HG03064 (cell line): ENCODE results near the gene SLC4A8.

Experiments
- ATAC-seq: cut with Tn5 transposase; IDR thresholded peaks from one replicate; pipeline ENCODE4 v1.9.1; 2021; ENCODE audit warnings: low read depth; ENCODE audit not compliant: unreplicated experiment

SLC4A8 gene

DNA sequence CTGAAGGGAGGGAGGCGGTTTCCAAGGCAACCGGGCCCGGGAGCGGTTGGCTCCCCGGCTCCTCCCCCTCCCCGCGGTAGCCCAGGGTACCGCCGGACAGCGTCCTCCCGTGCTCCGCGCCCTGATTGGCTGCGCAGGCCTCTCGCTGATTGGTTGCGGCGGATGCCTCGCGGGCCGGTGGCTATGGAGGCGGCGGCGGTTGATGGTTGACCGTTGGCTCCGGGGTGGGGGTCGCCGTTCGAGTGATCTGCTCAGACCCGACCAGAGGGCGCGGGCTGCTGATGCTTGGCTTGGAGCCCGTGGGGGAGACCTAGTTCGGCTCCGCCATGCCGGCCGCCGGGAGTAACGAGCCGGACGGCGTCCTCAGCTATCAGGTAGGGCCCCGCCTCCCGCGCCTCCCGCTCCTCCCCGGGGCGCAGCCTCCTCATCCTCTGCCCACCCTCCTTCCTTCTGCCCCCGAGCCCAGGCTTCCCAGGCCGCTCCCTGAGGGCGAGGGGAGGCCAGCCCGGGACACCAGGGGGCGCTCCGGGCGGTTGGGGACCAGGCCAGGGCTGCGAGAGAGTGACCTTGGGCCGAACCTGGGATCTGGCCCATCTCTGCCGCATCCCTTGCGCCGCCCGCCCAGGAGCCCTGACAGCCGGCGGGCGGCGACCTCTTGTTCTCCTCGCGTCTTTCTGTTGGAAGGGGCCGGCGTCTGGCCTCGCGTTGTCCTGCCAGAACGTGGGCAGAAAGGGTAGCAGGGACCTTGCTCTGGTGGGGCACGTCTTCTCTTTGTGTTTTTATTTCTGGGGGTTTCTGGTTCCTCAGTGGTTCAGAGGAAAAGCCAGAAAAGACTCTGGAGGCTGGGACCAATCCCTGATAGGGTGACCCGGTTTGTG is at the start of gene SLC4A8:
Gene SLC4A8 (plus strand): TSS at position 170 of the 878 bp plus-strand sequence. CDS start 157 bp downstream, at position 327.
- peak; percentile 81 for ATAC-seq

DNA sequence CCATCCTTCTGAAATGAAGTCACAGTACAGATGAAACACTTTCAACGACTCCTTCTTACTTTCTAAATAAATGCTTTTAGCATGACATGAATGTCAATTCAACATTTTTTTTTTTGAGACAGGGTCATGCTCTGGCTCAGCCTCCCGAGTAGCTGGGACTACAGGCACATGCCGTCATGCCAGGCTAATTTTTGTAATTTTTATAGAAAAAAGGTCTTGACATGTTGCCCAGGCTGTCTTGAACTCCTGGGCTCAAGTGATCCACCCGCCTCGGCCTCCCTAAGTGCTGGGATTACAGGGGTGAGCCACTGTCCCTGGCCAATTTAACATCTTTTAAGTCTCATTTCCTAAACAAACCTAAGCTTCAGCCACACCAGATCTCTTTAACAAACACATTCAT is 49.8 kb upstream of the SLC4A8 start:
- ATAC-seq = no peak

DNA sequence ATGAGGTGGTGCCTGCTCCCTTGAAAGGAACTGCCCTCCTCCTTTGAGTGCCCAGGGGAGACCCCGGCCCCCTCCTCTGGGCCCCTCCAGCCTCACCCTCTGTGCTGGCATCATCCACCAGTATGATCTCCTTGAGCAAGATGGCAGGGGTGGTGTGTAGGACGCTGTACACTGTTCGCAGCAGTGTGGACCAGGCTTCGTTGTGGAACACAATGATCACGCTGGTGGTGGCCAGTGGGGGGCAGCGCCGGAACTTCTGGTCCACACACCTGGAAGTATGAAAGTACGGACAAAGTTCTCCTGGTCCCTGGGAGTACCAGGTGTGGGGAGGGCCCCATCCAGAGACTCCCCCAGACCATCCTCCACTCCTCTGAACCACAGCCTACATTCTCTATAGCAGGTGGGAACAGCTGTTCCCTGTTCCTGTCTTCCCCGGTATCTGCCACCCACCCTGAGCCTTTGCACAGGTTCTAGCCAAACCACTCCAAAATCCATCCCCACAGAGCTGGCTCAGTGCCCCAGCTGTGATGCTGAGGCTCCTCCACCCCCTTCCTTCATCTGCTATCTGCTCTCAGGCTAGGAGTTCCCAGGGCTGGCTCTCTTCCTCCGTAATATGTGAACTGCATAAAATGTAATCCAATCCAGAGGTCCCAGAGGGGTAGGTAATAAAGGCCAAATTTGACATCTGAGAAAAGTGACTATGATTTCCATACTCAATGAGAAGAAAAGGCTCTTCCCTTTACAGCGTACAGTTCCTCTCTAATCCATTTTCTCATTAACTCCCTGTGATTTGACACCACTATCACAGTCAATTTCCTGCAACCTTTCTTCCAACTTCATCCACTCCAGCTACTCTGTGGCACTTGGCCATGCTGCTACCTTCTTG is 47.3 kb upstream of the SLC4A8 start:
- no peak for ATAC-seq

DNA sequence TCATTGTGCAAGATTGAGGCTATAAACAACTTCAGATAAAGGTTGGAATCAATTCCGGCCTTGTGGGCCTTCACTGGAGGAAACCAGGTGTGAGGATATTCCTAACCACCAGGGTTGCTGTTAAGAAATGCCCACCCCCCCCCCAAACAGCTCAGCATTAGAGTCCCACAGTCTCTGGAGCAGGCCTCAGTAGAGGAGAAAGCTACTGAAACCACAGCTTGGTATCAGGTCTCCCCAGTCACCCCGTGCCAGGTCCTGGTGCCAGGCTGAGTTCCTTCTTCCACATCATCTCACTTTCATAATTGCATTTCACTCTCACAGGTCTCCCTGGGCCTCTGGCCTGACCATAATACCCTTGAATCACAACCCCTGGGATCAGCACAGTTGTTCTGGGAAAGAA is 45.9 kb upstream of the SLC4A8 start:
- ATAC-seq = no peak

DNA sequence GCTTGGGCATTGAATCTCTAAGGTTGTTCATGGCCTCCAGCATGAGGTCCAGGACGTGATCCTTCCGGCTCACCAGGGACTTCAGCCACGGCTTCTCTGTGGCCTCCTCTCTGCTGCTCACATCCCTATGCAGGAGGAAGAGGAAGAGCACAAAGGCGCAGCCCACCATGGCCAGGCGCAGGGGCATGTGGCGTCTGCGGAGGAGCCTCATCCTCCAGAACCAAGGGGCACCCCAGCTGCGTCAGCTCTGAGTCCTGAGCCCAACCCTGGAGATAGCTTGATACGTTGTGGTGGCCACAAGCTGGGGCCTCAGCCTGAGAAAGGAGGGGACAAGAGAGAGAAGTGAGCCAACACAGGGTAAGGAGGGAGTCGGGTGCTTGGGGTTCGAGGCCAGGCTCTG is 45.1 kb upstream of the SLC4A8 start:
- no peak for ATAC-seq

DNA sequence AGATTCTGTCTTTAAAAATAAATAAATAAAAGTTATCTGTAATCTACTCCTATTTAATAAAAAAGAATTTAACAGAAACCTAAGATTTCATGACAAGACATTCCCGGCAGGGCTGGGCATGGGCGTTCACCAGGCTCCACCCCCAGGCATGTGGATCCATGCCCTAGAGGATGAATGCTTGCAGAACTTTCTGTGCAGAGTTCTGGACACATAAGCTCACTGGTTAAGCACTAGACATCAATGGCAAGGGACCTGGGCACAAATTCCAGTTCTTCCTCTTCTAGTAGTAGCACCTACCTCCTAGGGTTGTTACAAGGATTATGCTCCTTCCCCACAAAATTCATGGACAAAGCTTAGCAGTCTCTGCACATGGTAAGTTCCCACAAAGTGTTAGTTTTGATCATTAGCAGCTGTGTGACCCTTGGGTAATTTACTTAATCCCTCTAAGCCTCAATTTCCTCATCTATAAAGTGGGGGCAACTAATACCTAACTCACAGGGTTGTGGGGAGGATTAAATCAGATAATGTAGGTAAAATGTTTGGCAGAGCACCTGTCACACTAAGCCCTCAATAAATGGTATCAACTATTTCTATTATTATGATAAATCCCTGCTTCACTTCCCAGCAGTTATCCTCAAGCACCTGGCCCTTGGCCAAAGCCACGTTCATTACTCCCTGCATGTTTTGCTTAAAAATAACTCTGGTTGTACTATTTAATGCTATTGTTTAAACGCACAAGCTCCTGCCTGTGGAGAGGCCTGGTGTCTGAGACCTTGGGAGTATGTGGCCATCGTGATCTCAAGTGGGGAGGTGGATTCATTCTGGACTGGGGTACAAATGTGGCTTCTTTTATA is 43.2 kb upstream of the SLC4A8 start:
- ATAC-seq = no peak

DNA sequence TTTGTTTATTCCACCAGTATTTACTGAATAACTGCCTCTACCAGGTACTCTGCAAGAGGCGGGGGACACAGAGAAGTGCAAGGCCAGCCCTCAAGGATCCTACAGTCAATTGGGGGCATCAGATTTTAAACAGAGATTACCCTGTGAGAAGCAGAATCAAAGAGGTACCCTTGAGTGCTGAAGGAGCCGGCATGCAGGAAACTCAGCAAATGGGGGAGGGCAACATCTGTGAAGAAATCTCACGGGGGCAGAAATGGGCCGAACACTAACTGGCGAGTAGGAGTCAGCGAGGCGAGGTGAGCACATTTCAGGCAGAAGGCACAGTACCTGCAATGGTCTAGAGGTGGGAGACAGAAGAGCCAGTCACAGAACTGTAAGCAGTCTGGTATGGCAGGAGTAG is 42.5 kb upstream of the SLC4A8 start:
- no peak for ATAC-seq

DNA sequence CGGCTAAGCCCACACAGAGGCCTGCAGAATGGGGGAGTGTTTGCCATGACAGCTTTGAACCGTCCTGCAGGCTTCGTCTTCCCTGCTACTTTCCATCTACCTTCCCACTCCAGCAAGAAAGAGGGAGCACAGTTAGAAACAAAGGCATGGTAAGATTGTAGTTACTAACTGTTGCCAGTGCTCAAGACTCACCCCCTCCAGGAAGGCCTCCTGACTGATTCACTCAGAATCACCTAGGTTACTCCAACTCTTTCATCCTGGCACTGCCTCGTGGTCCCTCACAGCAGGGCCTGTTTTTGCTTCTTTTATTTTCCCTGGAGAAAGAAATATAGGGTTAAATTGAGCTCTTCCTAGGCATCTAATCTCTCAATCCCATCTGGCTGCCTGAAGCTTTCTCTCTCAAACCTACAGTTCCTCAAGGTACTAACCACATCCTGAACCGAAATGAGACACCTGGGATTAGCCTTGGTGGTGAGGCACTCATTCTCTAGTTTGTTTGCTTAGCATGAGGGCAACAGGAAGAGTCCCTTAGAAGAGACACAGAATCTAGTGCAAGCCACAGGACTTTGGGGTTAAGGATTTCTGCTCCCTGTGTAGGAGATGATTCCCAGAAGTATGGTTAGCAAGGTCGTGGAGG is 41.2 kb upstream of the SLC4A8 start:
- no peak for ATAC-seq

DNA sequence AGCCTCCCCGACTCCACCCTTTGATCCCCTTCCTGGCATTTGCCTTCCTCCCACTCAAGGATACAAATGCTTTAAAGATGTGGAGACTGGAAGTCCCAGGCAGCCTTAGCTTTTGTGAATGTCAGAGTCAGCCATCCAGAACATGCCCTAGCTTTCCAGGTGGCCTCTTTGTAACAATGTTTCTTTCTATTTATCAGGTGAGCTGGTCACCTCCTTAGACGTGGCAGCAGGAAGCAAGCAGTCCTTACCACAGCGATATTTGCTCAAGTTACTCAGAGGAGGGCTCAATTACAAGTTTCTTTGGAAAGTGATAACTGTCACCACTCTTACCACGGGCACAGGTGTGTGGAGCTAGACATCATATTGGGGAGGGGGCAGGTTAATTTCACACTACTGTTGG is 38.3 kb upstream of the SLC4A8 start:
- no peak for ATAC-seq

DNA sequence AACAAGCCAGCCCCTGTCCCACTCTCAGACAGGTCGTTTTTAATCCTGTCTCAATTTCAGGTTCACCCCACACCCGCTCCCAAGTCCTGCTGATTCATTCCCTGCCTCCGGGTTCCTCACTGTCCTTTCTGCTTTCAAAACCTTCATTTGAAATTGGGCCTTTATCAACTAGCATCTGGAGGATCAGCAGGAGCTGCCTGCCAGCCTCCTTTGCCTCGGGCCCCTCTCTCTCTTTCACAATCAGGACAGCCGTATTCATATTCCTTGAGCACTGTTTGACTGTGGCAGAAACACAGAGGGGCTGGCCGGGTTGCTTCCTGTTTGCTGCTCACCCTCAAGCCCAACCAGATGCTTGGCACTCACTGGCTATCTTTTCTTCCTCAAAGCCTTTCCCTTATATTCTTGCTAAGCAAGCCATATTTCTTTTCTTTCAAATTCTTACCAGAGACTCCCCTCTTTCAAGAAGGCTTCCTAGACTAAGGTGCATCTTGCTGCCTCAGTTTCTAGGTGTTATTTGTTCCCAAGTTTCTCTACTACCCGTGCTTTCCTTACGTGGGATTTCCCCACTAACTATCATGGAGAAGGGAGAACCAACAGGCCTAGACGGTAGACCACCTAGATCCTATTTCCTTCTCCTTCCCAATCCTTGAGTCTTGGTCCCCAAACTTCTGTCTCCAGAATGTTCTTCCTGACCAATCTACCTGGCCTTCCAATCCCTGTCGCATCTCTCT is 36.4 kb upstream of the SLC4A8 start:
- no peak for ATAC-seq

DNA sequence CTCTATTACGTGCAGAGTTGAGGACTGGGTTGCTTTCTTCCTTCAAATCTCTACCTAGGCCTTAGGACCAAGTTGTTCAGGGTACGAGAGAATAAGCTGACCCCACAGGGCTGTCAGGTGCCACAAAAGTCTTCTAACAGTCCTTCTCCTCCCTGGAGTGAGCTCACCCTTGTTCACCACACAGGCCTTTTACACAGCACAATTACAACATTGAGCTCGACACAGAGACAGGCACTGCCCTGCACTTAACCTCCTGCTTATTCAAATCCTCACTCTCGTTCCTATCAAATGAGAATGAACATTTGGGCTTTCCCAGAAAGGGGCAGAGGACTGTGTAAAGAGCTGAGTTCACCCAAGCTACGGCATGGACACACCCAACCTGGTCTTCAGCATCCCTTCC is 35.8 kb upstream of the SLC4A8 start:
- ATAC-seq = no peak

DNA sequence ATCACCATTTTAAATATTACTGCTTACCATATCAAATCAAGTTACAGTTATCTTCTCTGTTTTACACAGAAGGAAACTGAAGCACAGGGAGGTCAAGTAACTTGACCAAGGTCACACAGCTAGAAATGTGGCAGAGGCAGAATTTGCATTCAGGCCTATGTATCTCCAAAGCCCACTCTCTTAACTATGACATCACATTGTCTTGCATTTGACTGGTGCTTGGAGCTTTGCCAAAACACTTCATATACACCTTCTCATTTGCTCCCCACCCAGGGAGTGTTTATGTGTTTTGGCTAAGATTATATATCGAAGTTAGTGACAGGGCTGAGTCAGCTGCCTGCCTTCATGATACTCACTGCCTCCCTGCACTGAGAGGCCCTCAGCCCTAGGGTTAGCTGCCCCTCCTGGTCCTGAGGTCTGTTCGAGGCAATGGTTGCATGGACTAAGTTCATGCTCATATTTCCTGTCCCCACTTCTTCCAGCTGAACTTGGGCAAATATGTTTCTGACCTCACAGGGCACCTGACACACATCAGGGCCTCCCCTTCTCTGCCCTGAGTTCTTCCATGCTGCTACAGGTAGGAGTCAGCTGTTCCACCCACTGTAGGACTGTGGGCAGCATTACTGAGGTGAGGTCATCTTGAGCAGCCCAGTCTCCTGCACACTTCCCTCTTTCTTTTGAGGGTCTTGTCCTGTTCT is 35.2 kb upstream of the SLC4A8 start:
- ATAC-seq = no peak

DNA sequence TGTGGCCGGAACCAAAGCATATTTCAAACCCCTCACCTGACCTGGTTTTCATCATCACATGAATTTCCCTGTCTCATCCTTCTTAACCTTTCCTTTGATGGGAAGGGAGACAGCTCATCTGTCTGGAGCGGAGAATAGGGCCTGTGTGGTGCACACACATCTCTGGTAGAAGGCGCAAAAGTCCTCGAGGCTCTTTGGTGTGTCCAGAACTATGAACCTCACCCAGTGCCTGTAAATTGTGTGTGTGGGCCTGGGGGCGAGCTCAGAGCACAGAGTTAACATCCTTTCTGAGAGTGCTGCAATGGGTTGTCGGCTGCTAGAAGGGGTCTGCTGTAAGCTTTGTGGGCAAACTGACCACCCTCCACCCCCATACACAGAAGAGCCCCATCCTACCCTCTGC is 34.2 kb upstream of the SLC4A8 start:
- no peak for ATAC-seq

DNA sequence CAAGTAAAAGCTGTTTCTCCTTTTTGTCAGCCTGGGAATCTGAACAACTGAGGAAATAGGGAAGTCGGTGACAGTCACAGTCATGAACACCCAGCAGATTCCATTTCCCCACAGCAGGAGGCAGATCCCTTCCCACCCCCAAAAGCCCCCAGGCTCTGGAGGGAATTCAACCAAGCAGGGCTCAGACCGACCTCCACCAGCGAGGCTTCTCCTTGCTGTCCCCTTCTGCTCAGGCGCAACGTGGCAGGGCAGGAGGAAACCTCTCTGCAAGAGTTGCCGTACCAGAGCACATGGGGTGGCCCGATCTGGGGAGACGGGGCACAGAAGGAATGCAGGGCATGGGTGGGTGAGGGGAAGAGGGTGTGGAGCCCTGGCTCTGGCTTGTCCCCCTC is 33.7 kb upstream of the SLC4A8 start:
- ATAC-seq = no peak

DNA sequence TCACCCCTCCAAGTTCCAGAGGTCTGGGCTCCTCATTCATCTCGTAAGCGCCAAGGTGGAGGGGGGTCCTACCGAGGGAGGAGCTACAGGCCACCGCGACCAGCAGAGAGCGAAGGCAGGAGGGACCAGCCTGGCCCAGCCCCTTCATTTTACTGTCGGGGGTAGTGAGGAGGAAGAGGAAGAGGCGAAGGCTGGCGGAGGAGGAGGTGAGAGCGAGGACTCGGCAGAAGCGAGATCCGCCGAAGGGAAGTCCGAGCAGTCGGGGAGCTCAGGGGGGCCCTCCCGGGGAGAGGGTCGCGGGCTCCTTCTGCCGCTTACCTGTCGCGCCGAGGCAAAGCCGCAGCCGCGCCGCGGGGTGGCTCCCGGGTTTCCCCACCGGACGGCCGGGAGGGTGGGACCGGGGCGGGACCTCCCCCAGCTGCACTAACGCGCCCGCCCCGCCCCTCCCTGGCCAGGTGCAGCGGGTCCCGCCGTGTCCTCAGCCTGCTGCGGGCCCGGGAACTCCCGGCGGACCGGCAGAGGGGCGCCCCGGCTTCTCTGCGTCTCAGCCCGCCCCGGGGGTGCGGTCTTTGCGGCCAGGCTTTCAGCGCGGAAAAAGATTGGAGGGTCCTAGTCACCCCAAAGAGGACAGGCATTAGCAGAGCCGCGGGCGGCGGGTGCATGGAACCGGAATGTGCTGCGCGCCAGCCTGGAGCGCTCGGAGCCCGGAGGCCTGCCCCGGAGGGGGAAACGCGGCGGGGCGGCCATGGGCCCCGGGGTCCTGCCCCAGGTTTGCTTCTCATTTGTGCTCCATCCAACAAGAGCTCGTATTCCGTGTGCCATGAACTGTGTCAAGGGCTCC is 33.1 kb upstream of the SLC4A8 start, which contains the start of gene GALNT6:
Gene GALNT6 (minus strand): TSS at position 124 of the 841 bp plus-strand sequence. CDS start 11,625 bp downstream, outside the sequence.
- no peak for ATAC-seq

DNA sequence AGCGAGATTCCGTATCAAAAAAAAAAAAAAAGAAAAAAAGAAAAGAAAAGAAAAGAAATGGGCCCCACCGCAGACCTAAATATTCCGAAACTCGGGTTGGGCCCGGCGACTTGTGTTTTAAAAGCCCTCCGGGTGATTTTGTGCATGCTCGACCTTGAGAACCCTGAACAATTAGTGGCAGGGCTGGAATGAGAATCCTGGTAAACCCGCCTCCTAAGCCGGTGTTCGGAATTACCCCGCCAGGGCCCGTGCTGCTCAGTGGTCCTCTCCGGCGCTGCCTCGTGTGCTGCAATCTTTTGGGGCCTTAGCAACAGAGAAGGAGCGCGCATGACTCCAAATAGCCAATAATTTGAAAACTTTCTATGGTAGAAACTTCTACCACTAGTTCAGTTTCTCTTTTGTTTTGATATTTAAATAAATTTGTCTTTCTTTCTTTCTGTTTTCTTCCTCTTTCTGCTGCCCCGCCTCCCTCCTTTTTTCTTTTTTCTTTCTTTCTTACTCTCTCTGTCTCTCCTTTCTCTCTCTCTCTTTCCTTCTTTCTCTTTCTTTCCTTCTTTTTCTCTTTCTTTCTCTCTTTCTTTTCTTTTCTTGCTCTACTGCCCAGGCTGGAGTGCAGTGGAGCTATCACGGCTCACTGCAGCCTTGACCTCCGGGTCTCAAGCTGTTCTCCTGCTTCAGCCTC is 31.9 kb upstream of the SLC4A8 start:
- no peak for ATAC-seq
